Measurements from ENCODE around the gene MPP2.
"Not testable (repeated sequence)": the region's sequence is repeated elsewhere in the genome, so short reads cannot be mapped to it uniquely, and the experiment has no call there.

MPP2 gene

GRCh38 chr17:43875476-43876147 lies 31.7 kb downstream of the MPP2 start:
- no peak for DNase-seq (ENCODE audit: low read depth)

DNA sequence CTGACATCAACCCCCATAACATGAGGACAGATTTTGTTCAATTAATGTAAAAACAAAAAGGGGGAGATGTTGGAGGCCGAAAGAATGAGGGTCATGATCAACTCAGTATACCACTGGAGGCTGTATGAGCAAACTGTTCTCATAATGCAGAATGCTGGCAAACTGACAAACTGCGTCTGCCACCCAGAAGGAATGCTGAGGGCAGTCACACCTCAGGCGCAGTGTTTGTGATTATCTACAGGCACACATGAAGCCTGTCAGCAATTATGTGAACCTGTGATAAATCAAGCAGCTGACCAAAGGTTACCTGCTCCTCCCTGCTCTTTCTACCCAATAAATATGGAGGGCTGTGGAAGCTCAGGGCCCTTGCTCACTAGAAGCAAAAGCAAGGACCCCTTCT lies 33.0 kb downstream of the MPP2 start:
- no peak for DNase-seq (ENCODE audit: low read depth)

DNA sequence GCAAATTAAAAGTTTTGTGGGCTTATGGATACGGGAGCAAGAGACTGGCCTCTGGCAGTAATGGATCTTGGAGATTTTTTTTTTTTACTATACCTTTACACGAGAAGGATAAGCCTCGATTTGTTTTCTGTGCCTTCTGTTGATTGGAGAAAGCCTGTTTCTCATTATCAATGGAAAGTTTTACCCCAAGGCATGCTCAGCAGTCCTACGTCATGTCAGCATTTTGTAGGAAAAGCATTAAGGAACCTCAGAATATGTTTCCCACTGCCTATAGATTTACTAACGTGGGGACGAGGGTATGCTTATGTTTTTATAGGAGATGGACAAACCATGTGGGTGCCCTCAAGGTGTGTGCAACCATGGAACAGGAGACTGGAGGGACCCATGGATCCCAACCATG lies 33.5 kb downstream of the MPP2 start:
- DNase-seq (ENCODE audit: low read depth) = no peak

DNA sequence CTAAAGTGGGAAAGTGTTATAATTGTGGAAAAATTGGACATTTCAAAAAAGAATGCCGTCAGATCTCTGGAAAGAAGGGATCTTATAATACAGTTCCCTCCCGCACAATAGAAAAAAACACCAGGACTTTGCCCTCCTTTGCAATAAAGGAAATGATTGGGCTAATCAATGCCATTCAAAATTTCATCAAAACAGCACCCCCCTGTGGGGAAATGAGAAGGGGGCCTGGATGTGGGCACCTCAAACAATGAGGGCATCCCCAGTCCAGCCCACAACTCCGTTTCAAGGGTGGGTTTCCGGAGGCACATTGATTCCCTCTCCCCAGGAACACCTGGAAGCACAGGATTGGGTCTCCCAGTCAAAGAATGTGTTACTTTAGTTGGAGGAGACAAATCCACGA lies 34.2 kb downstream of the MPP2 start:
- no peak for DNase-seq (ENCODE audit: low read depth)

- no peak for DNase-seq (ENCODE audit: low read depth)
These were observed 35.2 kb downstream of the MPP2 start for GRCh38 chr17:43871946-43872690.

- DNase-seq (ENCODE audit: low read depth) = not testable (repeated sequence)
These were observed 38.3 kb downstream of the MPP2 start for GRCh38 chr17:43869031-43869430.

DNA sequence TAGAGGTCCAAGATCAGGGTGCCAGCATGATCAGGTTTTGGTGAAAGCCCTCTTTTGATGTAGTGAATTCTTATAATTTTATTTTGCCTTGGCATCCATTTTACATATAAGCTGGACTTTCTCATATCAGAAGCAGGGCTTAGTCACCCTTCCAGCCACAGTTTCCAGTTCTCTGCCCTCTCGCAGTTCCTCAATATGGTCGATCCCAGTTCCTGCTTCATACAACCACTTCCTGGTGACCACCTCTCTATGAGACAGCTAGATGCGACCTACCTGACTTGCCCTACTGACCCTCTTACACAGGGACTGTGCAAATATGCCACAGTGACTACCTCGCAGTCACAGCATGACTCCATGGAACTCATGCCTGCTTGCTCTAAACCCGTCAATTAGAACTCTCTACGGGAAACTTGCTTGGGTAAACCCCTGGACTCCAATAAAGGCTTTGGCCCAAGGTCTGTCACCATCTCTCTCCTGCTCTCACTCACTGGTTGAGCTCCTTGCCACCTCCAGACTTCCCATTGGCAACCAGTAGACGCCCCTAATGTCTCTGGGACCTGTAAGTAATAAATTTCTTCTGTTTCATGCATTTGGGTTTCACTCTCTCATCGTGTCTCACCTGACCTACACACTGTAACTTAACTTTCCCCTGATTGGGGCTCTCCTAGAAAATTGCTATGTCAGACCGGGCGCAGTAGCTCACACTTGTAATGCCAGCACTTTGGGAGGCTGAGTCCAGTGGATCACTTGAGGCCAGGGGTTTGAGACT lies 38.9 kb downstream of the MPP2 start:
- DNase-seq (ENCODE audit: low read depth) = no peak

DNA sequence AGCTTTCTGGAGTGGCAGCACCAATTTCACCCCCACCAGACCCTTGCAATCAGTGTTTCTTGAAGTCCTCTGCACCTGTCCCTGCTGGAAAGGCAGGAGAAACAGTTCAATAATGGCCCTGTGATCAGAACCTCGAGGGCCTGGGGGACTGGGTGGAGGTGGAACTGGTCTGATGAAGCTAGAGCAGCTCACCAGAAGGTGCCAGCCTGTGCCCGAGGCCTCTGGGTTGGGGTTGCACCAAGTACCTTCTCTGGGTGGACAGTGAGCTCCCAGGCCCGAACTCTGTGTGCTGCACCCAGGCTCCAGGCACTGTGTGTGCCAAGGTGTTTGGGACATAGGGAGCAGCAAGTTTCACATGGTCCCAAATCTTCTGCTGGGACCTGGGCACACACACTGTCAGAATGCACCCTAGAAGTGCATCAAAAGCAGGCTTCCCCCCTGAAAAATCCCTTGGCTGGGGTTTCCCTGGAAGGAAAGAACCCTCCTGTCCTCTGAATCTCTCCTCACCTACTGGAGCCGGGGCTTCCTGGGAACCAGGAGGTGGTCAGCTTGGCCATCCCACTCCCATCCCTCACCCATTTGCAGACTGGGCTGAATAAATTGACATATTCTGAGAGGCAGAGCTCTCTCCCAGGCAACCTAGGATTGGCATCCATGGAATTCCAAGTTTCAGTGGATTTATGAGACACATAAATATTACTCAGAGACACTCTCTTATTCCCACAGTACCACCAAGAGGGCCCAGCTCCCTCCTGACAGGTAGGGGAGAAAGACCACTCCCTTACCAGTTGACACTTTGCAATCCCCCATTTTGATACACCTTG lies 43.0 kb downstream of the MPP2 start:
- DNase-seq (ENCODE audit: low read depth) = no peak

DNA sequence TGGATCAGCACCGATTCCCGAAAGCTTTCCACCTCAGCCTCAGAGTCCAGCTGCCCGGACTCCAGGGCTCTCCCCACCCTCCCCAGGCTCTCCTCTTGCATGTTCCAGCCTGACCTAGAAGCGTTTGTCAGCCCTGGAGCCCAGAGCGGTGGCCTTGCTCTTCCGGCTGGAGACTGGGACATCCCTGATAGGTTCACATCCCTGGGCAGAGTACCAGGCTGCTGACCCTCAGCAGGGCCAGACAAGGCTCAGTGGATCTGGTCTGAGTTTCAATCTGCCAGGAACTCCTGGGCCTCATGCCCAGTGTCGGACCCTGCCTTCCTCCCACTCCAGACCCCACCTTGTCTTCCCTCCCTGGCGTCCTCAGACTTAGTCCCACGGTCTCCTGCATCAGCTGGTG lies 45.4 kb downstream of the MPP2 start:
- no peak for DNase-seq (ENCODE audit: low read depth)

- no peak for DNase-seq (ENCODE audit: low read depth)
These were observed 46.3 kb downstream of the MPP2 start for GRCh38 chr17:43860927-43861622.

DNA sequence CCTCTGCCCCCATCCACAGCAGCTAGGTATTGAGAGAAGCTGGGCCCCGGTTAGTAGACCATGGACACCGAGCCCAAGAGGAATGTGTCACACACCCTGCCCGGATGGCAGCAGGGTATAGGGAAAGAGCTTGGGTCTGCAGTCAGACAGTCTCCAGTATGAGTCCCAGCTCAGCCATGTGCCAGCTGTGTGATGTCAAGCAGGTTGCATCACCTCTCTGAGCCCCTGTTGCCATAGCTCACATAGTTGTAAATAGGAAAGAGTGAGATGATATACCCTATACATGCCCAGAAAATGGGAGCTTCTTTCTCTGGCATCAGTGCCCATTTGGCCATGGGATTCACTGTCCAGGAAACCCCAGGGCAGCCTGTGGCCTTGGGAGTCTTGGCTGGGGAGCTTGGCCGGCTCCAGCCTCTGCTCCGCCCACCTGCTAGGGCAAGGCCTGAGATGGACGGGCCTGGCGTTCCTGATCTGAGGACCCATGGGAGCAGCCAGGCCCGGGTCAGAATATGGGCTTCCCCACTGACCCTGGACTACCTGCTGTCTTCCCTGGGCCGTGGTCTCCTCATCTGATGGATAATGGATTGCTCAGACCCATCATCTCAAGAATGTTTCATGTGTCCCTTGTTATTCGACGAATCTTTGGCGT lies 47.1 kb downstream of the MPP2 start:
- no peak for DNase-seq (ENCODE audit: low read depth)

DNA sequence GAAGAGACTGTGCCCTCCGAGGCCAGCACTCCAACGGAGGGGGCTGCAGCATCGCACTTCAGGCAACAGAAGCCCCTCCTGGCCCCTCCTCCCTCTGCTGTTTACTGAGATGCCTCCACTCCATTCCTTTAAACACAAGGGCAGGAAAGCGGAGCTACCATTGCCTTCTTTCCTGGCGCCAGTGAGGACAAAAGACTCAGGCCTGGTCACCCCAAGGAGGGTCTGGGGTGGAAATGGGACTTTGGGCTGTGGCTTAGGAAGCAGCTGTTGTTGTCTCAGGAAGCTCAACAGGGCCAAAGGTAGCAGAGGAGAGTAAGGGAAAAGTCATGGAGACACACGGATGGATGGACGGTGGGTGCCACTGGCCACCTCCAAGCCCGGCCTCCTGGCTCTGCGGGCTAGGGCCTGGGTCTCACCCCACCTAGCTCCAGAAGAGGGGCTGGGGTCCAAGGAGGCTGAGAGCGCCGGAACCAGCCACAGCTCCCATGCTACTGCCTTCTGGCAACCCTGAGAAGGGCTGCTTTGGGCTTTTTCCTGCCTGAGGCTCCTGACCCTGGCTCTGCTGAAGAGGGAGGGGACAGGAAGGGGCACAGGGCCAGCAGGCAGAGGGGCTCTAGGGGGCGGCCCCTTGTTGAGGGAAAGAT lies 49.3 kb downstream of the MPP2 start:
- no peak for DNase-seq (ENCODE audit: low read depth)

GRCh38 chr17:43857141-43857540 lies 50.2 kb downstream of the MPP2 start:
- no peak for DNase-seq (ENCODE audit: low read depth)

- no peak for DNase-seq (ENCODE audit: low read depth)
These were observed 51.2 kb downstream of the MPP2 start for GRCh38 chr17:43856141-43856540.

- DNase-seq (ENCODE audit: low read depth) = no peak
These were observed 52.3 kb downstream of the MPP2 start for GRCh38 chr17:43855061-43855460.

DNA sequence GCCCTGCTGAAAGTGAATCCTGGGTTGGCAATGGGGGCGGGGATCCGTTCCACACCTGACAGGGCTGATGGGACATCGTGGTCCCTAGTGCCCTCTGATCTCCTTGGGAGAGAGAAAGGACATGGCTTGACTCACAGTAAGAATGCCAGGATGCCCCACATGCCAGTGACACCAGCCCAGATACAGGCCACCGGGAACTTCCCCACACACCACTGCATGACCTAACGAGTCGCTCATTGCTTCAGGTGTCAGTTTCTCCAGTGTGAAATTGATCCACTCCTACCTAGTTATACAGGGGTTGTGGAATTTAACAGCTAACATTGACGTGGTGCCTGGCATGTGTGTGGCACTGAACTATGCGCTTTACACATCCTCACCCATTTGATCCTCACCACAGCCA lies 52.8 kb downstream of the MPP2 start:
- no peak for DNase-seq (ENCODE audit: low read depth)

DNA sequence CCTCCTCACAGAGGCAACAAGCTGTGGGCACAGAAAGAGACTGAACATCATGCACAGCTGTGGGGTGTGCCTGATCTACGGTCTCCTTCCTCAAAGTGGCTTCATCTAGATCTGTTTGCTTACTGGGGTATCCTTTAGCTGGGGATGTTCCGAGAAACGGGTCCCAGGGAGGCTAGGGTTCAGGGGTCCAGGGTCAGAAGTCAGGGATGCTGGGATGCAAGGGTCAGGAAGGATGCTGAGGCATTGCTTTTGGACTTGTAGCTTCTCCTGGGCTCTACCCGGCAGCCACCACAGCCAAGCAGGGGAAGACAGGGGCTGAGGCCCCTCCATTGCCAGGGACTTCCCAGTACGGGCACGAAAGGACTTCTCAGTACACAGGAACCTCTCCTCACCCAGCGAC lies 53.8 kb downstream of the MPP2 start:
- no peak for DNase-seq (ENCODE audit: low read depth)

DNA sequence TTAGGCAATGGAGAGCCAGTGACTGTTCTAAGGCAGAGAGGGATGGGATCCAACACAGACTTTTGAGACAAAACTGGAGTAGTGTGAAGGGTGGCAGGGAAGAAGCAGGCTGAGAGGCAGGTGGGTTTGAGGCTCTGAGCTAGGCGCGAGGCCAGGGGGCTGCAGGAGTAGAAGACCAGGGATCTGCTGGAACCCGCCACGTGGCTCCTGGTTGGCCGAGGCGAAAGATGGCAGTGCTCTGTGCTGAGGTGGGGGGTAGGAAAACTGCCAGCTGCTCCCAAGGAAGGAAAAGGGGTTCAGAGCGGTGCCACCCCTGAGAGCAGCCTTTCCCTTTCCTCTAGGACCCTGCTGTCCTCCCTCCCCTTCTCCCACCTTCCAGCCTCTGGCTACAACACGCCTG lies 54.8 kb downstream of the MPP2 start:
- DNase-seq (ENCODE audit: low read depth) = no peak

GRCh38 chr17:43849116-43849515 lies 58.2 kb downstream of the MPP2 start:
- DNase-seq (ENCODE audit: low read depth) = no peak

DNA sequence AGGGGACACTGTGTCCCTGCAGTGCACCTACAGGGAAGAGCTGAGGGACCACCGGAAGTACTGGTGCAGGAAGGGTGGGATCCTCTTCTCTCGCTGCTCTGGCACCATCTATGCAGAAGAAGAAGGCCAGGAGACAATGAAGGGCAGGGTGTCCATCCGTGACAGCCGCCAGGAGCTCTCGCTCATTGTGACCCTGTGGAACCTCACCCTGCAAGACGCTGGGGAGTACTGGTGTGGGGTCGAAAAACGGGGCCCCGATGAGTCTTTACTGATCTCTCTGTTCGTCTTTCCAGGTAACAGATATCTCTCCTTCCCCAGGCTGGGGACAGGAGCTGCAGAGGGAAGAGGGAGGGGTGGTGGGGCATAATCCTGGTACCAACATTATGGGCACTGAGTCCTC lies 58.7 kb downstream of the MPP2 start:
- no peak for DNase-seq (ENCODE audit: low read depth)

DNA sequence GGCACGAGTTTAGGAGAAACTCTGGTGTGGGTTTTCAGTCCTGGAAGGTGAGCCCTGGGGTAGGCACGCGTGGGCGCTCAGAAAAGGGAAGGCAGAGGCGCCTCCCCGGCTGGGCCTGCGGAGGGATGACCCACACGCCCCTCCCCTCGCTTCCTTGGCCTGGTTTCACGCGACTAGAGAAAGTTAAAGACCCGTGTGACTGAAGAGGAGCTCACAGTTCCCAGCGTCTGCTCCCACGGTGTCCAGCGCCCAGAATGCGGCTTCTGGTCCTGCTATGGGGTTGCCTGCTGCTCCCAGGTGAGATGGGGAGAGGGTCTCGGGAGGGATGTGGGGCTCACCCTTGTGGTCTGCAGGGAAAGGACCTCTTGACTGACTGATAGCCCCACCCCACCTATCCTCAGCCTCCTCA lies 60.4 kb downstream of the MPP2 start, which contains the start of gene CD300LG:
Gene CD300LG (plus strand): TSS at position 214 of the 409 bp plus-strand sequence. CDS start 41 bp downstream, at position 255.
- no peak for DNase-seq (ENCODE audit: low read depth)
